ENCODE measurements around the gene ZNF691.
A peak's percentile ranks its signal among the peaks of the same experiment; 100 is the strongest.

ZNF691 gene

DNA sequence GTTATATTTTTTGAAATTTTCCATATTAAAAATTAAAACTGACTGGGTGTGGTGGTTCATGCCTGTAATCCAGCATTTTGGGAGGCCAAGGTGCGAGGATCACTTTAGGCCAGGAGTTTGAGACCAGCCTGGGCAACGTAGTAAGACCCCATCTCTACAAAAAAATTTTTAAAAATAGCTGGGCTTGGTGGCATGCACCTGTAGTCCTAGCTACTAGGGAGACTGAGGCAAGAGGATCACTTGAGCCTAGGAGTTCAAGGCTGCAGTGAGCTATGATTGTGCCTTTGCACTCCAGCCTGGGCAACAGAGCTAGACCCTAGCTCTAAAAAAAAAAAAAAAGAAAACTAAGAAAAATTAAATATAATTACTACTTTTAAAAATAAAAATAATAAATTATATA, 24.7 kb upstream of the ZNF691 start:
- no peak overlapping the region for H3K4me3 Mint-ChIP-seq
- H3K36me3 Mint-ChIP-seq (ENCODE audit: low read depth), result no peaks in the 10 kb centered on the region
- H3K9me3 Mint-ChIP-seq, result no peaks in the 10 kb centered on the region
- peaks cover 22% of the 10 kb centered on the region for H3K4me1 Mint-ChIP-seq (ENCODE audit: low read depth)
- H3K27ac Mint-ChIP-seq, result no peak overlapping the region
- no peaks in the 10 kb centered on the region for H3K27me3 Mint-ChIP-seq

DNA sequence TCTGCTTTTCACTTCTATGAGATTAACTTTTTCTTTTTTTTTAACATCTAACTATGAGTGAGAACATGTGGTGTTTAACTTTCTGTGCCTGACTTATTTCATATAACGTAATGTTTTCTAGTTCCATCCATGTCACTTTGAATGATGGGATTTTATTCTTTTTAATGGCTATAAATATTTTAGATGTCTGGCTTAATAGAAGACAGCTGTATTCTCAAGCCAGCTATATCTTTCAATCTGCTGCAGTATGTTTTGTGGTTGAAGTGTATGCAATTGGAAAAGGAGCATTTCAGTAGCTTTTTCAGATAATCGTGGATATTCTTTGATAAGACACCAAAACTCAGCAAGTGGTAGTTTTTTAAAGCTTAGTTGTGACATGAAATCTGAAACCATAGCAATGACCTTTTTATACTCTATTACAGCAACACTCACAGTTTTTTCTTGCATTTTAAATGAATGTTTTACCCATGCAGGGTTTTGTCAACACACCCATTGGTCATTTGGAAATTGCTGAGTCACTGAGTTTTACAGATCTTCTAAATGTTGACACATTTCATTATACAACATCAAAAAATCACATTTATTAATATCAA, 23.5 kb upstream of the ZNF691 start:
- no peaks in the 10 kb centered on the region for H3K9me3 Mint-ChIP-seq
- no peaks in the 10 kb centered on the region for H3K27me3 Mint-ChIP-seq
- H3K4me1 Mint-ChIP-seq (ENCODE audit: low read depth), result peaks cover 15% of the 10 kb centered on the region
- H3K27ac Mint-ChIP-seq, result peak overlapping the region; percentile 48
- no peak overlapping the region for H3K4me3 Mint-ChIP-seq
- no peaks in the 10 kb centered on the region for H3K36me3 Mint-ChIP-seq (ENCODE audit: low read depth)

DNA sequence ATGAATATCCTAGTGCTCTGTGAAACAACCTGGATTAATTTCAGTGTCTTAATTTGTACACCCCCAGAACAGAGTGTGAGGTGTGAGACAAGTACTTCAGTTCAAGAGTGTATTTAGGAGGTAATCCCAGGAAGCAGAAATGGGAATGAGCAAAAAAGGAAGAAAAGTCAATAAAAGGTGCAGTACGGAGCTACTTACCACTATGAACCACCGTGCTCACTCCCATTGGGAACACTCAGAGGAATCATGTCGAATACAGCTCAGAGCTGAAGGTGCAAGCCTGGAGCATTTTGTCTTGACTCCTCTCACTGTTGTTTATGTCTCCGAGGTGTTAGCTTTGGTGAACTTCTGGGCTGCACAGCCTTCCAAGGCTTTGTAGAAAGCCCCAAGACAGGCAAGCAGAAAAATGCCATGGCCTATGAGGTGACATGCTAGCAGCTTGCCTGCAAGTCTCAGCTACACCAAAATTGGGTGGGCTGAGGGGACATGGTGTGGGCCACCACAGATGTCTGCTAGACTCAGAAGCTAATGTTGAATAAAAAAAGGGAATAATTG, 21.9 kb upstream of the ZNF691 start:
- peaks cover 12% of the 10 kb centered on the region for H3K4me1 Mint-ChIP-seq (ENCODE audit: low read depth)
- no peaks in the 10 kb centered on the region for H3K36me3 Mint-ChIP-seq (ENCODE audit: low read depth)
- no peaks in the 10 kb centered on the region for H3K9me3 Mint-ChIP-seq
- no peak overlapping the region for H3K27ac Mint-ChIP-seq
- no peaks in the 10 kb centered on the region for H3K27me3 Mint-ChIP-seq
- no peak overlapping the region for H3K4me3 Mint-ChIP-seq

DNA sequence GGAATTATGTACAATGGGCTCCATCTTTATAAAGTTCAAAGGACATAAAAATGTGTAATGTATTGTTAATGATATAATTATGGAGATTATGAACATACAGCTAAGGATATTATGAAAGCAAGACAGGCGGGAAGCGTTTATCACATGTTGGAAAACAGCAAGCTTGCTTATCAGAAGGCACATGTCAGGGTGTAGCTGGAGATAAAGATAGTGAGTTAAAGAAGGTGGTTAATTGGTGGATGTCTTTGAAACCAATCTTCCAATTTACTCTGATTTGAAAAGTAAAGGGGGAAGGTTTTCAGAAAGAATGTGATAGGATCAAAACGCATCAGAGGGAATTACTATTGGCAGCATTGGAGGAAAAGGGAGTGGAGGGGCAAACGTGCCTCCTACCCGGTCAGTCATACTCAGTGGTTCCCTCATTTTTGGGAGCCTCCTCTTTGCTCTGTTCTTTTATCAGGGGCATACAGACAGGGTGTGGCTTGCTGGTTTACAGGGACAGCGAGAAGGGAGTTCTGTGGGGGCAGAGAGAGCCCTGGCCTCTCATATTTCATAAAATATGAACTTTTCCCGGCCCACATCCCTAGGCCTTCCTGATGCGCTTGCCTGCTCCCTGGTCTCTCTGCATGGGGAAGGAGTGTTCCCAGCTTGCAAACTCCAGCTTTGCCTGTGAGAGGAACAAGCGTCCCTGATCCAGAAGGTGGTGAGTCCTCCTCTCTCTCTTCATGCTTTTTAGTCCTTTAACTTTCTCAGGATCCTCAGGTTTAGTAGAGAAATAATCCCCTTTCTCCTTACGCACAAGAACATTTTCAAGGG, 21.2 kb upstream of the ZNF691 start:
- no peaks in the 10 kb centered on the region for H3K27me3 Mint-ChIP-seq
- peaks cover 12% of the 10 kb centered on the region for H3K4me1 Mint-ChIP-seq (ENCODE audit: low read depth)
- H3K36me3 Mint-ChIP-seq (ENCODE audit: low read depth), result no peaks in the 10 kb centered on the region
- H3K9me3 Mint-ChIP-seq, result no peaks in the 10 kb centered on the region
- H3K27ac Mint-ChIP-seq, result no peak overlapping the region
- H3K4me3 Mint-ChIP-seq, result no peak overlapping the region

DNA sequence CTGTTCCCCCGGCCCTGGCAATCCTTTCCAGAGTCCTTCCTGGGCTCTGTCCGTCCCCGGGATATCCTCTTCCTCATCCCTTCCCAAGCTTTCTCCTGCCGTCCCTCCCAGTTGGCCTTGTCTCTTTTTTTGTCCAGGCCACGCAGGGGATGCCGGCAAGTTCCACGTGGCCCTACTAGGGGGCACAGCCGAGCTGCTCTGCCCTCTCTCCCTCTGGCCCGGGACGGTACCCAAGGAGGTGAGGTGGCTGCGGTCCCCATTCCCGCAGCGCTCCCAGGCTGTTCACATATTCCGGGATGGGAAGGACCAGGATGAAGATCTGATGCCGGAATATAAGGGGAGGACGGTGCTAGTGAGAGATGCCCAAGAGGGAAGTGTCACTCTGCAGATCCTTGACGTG, 15.8 kb upstream of the ZNF691 start:
- Mint-ChIP-seq H3K4me1 (ENCODE audit: low read depth) (no peaks in the 10 kb centered on the region), H3K4me3 (no peak overlapping the region), H3K9me3 (no peaks in the 10 kb centered on the region), H3K27ac (no peak overlapping the region), H3K36me3 (ENCODE audit: low read depth) (no peaks in the 10 kb centered on the region), H3K27me3 (no peaks in the 10 kb centered on the region)

DNA sequence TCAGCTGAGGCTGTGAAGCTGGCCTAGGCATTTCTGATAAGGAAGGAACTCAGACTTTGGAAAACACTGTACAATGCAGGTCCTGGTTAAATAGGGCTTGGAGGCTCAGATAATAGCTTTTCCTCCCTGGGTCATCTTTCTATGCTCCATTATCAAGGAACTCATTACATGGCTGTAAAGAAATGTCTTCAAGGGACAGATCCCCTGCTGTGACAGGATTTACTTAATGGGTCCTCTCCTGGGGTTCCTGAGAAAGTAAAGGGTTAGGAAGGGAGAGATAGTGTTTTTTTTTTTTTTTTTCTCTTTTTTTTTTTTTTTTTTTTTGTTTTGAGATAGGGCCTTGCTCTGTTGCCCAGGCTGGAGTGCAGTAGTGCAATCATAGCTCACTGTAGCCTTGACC, 15.1 kb upstream of the ZNF691 start:
- H3K36me3 Mint-ChIP-seq (ENCODE audit: low read depth), result no peaks in the 10 kb centered on the region
- H3K27ac Mint-ChIP-seq, result no peak overlapping the region
- H3K4me3 Mint-ChIP-seq, result no peak overlapping the region
- no peaks in the 10 kb centered on the region for H3K9me3 Mint-ChIP-seq
- H3K4me1 Mint-ChIP-seq (ENCODE audit: low read depth), result no peaks in the 10 kb centered on the region
- no peaks in the 10 kb centered on the region for H3K27me3 Mint-ChIP-seq

DNA sequence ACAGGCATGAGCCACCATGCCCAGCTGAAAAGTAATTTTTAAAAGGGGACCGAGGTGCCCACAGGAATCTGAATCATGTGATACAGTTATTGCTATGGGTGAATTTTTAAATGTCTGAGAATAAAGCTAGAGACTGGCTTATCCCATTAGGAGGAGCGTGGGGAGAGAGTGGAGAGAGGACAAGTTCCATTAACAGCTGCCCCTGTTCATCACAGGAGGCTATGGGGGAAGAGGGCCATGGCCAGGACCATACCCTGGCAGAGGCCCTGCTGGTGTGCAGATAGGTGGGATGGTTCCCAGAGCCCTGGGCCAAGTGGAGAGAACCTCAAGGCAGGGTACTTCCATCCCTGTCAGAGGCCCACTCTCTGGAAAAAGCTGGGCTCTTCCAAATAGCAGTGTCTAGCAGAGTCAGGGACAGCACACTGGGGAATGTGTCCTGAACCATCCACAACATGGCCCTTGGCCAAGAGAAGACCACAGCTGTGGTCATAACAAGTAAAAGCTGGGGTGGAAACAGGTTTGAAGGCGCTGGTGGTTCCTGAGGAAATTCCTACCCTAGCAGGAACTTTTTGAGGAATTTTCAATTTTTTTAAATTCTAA, 13.7 kb upstream of the ZNF691 start:
- Mint-ChIP-seq H3K4me1 (ENCODE audit: low read depth) (no peaks in the 10 kb centered on the region), H3K27me3 (no peaks in the 10 kb centered on the region), H3K27ac (no peak overlapping the region), H3K9me3 (no peaks in the 10 kb centered on the region), H3K36me3 (ENCODE audit: low read depth) (no peaks in the 10 kb centered on the region), H3K4me3 (no peak overlapping the region)

DNA sequence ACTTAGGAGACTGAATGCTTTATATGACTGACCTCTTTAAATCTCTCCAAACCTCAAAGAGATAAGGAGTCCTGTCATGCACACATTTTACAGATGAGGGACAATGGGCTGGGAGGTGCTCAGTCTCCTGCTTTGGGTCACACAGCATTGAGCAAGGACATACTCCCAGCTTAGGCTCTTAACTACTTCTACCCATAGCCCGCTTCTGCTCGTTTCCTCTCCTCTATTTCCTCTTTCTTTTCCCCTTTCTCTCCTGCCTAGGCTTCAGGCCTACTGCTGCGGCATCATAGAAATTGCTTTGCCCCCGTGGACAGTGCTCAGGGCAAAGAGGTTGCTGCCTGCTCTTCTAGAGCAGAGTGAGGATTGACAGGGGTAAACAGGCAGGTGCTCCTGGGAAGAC, 12.4 kb upstream of the ZNF691 start:
- no peak overlapping the region for H3K27ac Mint-ChIP-seq
- H3K9me3 Mint-ChIP-seq, result no peaks in the 10 kb centered on the region
- H3K27me3 Mint-ChIP-seq, result no peaks in the 10 kb centered on the region
- no peak overlapping the region for H3K4me3 Mint-ChIP-seq
- H3K36me3 Mint-ChIP-seq (ENCODE audit: low read depth), result no peaks in the 10 kb centered on the region
- H3K4me1 Mint-ChIP-seq (ENCODE audit: low read depth), result no peaks in the 10 kb centered on the region

DNA sequence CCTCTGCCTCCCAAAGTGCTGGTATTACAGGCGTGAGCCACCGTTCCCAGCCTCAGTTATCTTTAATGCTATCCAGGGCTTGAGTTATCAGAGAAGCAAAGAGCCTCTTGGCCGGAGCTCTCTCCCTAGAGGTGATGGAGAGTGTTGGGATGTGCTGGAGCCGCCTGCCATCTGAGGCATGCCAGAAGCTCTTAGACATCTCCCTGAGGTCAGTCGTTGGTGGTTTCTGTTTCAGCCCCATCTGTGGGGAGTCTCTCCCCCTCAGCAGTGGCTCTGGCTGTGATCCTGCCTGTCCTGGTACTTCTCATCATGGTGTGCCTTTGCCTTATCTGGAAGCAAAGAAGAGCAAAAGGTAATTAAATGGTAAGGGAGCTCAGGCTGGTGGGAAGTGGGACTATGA, 11.6 kb upstream of the ZNF691 start:
- Mint-ChIP-seq H3K36me3 (ENCODE audit: low read depth) (no peaks in the 10 kb centered on the region), H3K4me1 (ENCODE audit: low read depth) (no peaks in the 10 kb centered on the region), H3K9me3 (no peaks in the 10 kb centered on the region), H3K4me3 (no peak overlapping the region), H3K27ac (peak overlapping the region; percentile 34), H3K27me3 (no peaks in the 10 kb centered on the region)

DNA sequence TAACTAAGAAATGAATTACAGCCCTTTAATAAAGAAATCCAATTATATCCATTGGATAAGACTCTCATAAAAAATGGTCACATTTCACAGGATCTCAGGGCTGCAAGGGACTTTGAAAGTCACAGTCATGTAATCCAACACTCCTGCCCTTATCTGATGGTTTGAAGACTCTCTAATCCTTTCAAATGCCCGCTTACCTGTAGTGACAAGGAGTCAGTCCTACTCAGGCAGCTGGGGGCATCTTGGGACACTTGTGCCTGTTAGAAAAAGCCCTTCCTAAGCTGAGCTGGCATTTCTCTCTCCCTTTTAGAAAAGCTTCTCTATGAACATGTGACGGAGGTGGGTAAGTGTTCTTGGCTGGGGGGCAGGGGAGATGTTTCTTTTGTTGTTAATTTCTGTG, 11.0 kb upstream of the ZNF691 start:
- no peak overlapping the region for H3K27ac Mint-ChIP-seq
- H3K4me1 Mint-ChIP-seq (ENCODE audit: low read depth), result no peaks in the 10 kb centered on the region

DNA sequence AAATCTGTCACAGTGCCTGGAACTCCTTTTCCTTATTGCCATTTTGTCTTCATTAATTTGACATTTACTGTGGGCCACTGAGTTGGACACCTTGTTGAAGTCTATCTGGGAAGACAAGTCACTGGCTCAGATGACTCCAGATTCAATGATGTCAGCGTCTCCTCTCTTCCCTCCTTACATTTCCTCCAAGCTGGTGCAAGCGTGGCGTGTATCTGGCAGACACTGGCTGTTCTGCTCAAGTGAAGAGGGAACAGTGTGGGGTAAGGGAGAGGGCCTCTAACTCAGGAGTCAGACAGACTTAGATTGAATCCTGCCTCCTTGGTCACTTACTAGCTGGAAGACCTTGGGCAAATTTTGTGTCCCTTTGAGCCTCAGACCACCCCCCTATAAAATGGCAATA, 8.7 kb upstream of the ZNF691 start:
- Mint-ChIP-seq H3K9me3 (no peaks in the 10 kb centered on the region), H3K27ac (no peak overlapping the region), H3K27me3 (no peaks in the 10 kb centered on the region), H3K4me3 (no peak overlapping the region), H3K36me3 (ENCODE audit: low read depth) (peaks cover 9% of the 10 kb centered on the region), H3K4me1 (ENCODE audit: low read depth) (no peaks in the 10 kb centered on the region)

More for the DNA sequence above, 11.0 kb upstream of the ZNF691 start:
- Mint-ChIP-seq H3K9me3 (no peaks in the 10 kb centered on the region), H3K36me3 (ENCODE audit: low read depth) (no peaks in the 10 kb centered on the region), H3K4me3 (no peak overlapping the region), H3K27me3 (no peaks in the 10 kb centered on the region)

DNA sequence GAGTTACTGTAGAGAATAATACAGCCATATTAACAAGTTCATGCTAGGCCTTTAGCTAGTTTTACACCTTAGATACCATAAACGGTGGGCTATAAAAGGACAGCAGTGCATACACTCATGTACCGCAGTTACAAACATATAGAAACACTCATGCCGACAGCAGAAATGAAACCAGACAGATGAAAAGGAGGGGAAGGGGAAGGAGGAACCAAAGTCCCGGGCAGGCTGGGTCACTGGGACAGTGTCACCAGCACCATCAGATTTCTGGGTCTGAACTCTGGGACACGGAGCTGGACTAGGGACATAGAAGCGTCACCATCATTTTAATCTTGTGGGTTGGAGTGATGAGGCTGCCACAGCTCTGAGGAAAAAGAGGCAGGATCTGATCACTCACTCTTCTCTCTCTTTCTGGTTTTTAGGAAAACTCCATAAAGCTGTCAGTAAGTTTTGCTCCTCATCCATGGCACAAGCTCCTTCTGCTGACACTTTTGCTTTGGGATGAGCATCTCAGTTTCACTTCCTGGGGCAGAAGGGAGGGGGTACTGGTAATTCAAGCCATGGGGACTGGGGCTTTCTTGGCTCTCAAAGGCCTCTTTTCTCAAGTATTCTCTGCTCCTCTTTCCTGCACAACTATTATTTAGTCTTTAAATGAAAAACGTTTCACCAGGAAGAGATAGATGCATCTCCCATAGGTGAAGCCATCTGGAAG, 7.8 kb upstream of the ZNF691 start:
- Mint-ChIP-seq H3K36me3 (ENCODE audit: low read depth) (peaks cover 9% of the 10 kb centered on the region), H3K4me1 (ENCODE audit: low read depth) (no peaks in the 10 kb centered on the region), H3K9me3 (no peaks in the 10 kb centered on the region), H3K27ac (no peak overlapping the region), H3K4me3 (no peak overlapping the region), H3K27me3 (no peaks in the 10 kb centered on the region)

DNA sequence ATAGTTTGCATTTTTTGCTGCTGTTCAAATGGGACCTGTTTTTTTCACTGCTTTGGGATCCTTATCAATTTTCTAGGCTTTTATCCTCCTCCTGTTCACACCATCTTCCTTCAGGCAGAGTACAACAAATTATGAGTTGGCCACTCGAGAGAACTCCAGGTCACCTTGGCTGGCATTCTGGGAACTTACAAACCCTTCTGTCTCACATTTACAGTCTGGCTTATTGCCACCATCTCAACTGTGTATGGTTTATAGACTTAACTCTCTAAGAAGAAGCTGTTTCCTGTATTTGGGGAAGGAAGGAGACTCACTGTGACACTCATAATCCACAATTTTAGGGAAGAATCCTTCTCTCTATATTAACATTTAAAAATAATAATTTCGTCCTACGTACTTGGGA, 5.4 kb upstream of the ZNF691 start:
- Mint-ChIP-seq H3K27ac (no peak overlapping the region), H3K4me3 (no peak overlapping the region), H3K4me1 (ENCODE audit: low read depth) (peaks cover 11% of the 10 kb centered on the region), H3K27me3 (no peaks in the 10 kb centered on the region), H3K36me3 (ENCODE audit: low read depth) (peaks cover 14% of the 10 kb centered on the region), H3K9me3 (no peaks in the 10 kb centered on the region)

DNA sequence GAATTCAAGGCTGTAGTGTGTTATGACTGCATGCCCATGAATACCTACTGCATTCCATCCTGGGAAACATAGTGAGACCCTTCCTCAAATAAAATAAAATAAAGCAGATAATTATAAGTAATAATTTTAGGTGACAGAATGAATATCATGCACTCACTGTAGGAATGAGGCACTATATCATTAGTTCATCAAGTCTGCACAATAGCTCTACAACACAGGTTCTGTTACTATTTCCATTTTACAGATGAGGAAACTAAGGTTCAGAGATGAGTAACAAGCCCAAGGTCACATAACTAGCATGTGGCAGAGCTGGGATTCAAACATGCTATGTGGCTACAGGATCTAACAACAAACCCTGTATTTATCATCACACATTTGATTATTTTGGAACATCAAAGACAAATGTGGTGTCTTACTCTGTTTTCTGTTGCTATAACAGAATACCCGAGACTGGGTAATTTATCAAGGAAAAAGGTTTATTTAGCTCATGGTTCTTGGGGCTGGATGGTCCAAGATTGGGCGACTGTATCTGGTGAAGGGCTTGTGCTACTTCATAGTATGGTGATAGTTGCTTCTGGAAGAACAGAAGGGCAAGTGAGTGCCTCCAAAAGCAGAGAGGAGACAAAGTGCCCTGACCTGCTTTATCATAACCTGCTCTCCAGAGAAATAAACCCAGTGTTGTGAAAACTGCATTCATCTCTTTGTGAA, 4.8 kb upstream of the ZNF691 start:
- Mint-ChIP-seq H3K27ac (no peak overlapping the region), H3K4me3 (no peak overlapping the region), H3K27me3 (no peaks in the 10 kb centered on the region), H3K36me3 (ENCODE audit: low read depth) (peaks cover 14% of the 10 kb centered on the region), H3K9me3 (no peaks in the 10 kb centered on the region), H3K4me1 (ENCODE audit: low read depth) (peaks cover 14% of the 10 kb centered on the region)

All from stimulated activated naive CD8-positive, alpha-beta T cell treated with anti-CD3 and anti-CD28 coated beads, Interleukin-15, Interleukin-2, amounts not matched to agents 100 ng/mL and 50 ng/mL, for 24 hours (primary cell).